Loucy (cell line): ENCODE data around the gene NAP1L2.

ENCODE experiments used
- H2AFZ ChIP-seq: fragments of 200-600 bp; sonication (generic); 2 replicates; pipeline ENCODE4 v1.6.0; 2016; ENCODE audit warnings: antibody characterized with exemption, mild to moderate bottlenecking, low read length, moderate library complexity
- H3F3A ChIP-seq: fragments of 200-600 bp; 2 replicates; pipeline ENCODE4 v1.6.0; 2016; ENCODE audit warnings: antibody characterized with exemption, low read depth, mild to moderate bottlenecking
- H3K27me3 ChIP-seq: fragments of 200-600 bp; sonication (generic); 2 replicates; pipeline ENCODE4 v1.6.1; 2014; ENCODE audit warnings: low read length, mild to moderate bottlenecking; ENCODE audit not compliant: insufficient read depth, poor library complexity, severe bottlenecking
- H3K36me3 ChIP-seq: fragments of 200-600 bp; sonication (generic); 2 replicates; pipeline ENCODE4 v1.6.1; 2016; ENCODE audit warnings: low read length; ENCODE audit not compliant: insufficient read depth
- H3K4me1 ChIP-seq: fragments of 200-600 bp; sonication (generic); 2 replicates; pipeline ENCODE4 v1.5.1; 2014; ENCODE audit warnings: low read length, mild to moderate bottlenecking; ENCODE audit not compliant: insufficient read depth, poor library complexity, severe bottlenecking
- H3K4me2 ChIP-seq: fragments of 200-600 bp; sonication (generic); 2 replicates; pipeline ENCODE4 v1.6.0; 2014; ENCODE audit warnings: antibody characterized with exemption, low read length, low read depth, mild to moderate bottlenecking; ENCODE audit not compliant: poor library complexity, severe bottlenecking
- H3K4me3 ChIP-seq: fragments of 200-600 bp; sonication (generic); 2 replicates; pipeline ENCODE4 v1.5.1; 2014; ENCODE audit warnings: low read length, mild to moderate bottlenecking, mixed read lengths; ENCODE audit not compliant: poor library complexity, severe bottlenecking
- H3K79me2 ChIP-seq: fragments of 200-600 bp; sonication (generic); 2 replicates; pipeline ENCODE4 v1.6.1; 2014; ENCODE audit warnings: low read length; ENCODE audit not compliant: insufficient read depth
- H3K9ac ChIP-seq: fragments of 200-600 bp; sonication (generic); 2 replicates; pipeline ENCODE4 v1.6.0; 2014; ENCODE audit warnings: mild to moderate bottlenecking, low read depth, low read length, moderate library complexity; ENCODE audit not compliant: poor library complexity, severe bottlenecking
- H3K9me2 ChIP-seq: fragments of 200-600 bp; sonication (generic); replicated peaks from 2 replicates; pipeline ENCODE4 v1.6.1; 2016; ENCODE audit warnings: low read depth, low read length, mixed read lengths
- H3K9me3 ChIP-seq: fragments of 200-600 bp; sonication (generic); 2 replicates; pipeline ENCODE4 v1.6.1; 2014; ENCODE audit warnings: mild to moderate bottlenecking, antibody characterized with exemption, low read length, low read depth; ENCODE audit not compliant: insufficient read depth
- H4K20me1 ChIP-seq: fragments of 200-600 bp; sonication (generic); 2 replicates; pipeline ENCODE4 v1.6.0; 2014; ENCODE audit warnings: antibody characterized with exemption, low read length, mild to moderate bottlenecking; ENCODE audit not compliant: insufficient read depth, poor library complexity, severe bottlenecking
- EZH2phosphoT487 ChIP-seq: fragments of 200-600 bp; IDR thresholded peaks from 2 replicates; pipeline ENCODE4 v1.6.1; 2018; ENCODE audit warnings: antibody characterized with exemption, mild to moderate bottlenecking, moderate library complexity, borderline replicate concordance
- TF ChIP-seq, protein P1 (sequence below): fragments of 200-600 bp; sonication (generic); conservative IDR thresholded peaks from 2 replicates; pipeline ENCODE4 v1.5.1; 2014; ENCODE audit warnings: mild to moderate bottlenecking, antibody characterized with exemption, low read length

Gene NAP1L2, protein sequence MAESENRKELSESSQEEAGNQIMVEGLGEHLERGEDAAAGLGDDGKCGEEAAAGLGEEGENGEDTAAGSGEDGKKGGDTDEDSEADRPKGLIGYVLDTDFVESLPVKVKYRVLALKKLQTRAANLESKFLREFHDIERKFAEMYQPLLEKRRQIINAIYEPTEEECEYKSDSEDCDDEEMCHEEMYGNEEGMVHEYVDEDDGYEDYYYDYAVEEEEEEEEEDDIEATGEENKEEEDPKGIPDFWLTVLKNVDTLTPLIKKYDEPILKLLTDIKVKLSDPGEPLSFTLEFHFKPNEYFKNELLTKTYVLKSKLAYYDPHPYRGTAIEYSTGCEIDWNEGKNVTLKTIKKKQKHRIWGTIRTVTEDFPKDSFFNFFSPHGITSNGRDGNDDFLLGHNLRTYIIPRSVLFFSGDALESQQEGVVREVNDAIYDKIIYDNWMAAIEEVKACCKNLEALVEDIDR

DNA sequence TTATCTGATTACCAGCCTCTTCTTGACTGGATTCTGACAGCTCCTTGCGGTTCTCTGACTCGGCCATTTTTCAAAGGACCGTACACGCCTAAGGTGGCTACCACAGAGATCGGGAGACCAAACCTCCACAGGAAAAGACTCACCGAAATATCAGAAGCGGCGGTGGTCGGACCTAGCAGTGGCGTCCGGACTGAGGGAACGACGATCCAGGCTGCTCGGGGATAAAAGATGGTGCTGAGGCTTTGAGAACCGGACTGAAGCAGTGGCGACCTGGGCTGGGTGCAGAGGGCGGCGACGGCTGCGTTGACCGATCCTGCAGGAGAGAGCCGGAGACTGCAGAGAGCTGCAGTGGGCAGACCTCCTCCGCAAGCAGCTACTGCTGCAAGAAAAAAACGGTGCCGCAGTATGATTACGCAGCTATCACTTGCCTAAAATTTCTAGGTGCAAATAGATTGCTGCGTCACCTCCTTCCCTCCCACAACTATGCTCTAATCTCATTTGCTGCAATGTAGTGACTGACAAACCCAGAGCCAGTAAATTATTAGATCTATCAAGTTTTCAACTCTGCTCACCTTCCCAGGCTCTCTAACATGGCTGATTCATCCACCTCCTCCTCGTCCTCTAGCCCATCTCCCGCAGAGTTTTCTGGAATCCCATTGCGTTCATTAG is at the start of gene NAP1L2:
Gene NAP1L2, minus strand, starts transcription at position 426 of the 669 bp plus-strand sequence. Its CDS starts 359 bp downstream, at position 67.
- Histone ChIP-seq H3K4me3 (no peak within 1 kb of the TSS), H3K9ac (no peak within 1 kb of the TSS), H4K20me1 (no peaks in the 10 kb centered on the region), H3K36me3 (no peaks in the 10 kb centered on the region), H3K79me2 (no peaks in the 10 kb centered on the region), H2AFZ (no peak within 1 kb of the TSS), H3F3A (no peaks in the 10 kb centered on the region), H3K4me1 (no peaks in the 10 kb centered on the region), H3K9me3 (no peaks in the 10 kb centered on the region), H3K27me3 (no peaks in the 10 kb centered on the region), H3K4me2 (no peak within 1 kb of the TSS), H3K9me2 (no peaks in the 10 kb centered on the region)
- TF ChIP-seq EZH2phosphoT487: no peak
- TF ChIP-seq, protein P1, sequence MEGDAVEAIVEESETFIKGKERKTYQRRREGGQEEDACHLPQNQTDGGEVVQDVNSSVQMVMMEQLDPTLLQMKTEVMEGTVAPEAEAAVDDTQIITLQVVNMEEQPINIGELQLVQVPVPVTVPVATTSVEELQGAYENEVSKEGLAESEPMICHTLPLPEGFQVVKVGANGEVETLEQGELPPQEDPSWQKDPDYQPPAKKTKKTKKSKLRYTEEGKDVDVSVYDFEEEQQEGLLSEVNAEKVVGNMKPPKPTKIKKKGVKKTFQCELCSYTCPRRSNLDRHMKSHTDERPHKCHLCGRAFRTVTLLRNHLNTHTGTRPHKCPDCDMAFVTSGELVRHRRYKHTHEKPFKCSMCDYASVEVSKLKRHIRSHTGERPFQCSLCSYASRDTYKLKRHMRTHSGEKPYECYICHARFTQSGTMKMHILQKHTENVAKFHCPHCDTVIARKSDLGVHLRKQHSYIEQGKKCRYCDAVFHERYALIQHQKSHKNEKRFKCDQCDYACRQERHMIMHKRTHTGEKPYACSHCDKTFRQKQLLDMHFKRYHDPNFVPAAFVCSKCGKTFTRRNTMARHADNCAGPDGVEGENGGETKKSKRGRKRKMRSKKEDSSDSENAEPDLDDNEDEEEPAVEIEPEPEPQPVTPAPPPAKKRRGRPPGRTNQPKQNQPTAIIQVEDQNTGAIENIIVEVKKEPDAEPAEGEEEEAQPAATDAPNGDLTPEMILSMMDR: no peak

DNA sequence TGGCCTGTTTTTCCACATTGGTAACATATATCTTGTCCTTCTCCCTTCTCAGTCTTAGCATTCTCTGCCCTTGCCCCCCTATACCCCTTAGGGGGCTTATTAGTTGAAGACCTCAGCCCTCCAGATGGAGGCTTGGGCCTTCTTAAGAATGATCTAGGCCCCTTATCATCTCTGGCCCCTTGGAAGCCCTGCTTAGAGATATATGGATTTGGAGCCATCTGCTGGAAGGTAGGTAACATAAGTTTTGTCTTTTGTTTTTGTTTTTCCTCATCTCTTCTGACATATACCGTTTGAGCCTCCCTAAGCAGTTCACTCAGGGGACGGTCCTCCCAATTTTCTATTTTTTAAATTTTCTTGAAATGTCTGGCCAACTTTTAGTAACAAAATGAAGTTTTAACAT is 48.3 kb upstream of the NAP1L2 start:
- Histone ChIP-seq H3K9me2 (no peaks in the 10 kb centered on the region), H3K79me2 (no peaks in the 10 kb centered on the region), H3K4me3 (no peak overlapping the region), H3K4me2 (no peak overlapping the region), H3K36me3 (no peaks in the 10 kb centered on the region), H3K9me3 (no peaks in the 10 kb centered on the region), H3F3A (no peaks in the 10 kb centered on the region), H3K27me3 (no peaks in the 10 kb centered on the region), H2AFZ (no peak overlapping the region), H3K9ac (no peak overlapping the region), H3K4me1 (no peaks in the 10 kb centered on the region), H4K20me1 (no peaks in the 10 kb centered on the region)
- no peak for TF ChIP-seq EZH2phosphoT487
- TF ChIP-seq, protein P1: peak; percentile 40

DNA sequence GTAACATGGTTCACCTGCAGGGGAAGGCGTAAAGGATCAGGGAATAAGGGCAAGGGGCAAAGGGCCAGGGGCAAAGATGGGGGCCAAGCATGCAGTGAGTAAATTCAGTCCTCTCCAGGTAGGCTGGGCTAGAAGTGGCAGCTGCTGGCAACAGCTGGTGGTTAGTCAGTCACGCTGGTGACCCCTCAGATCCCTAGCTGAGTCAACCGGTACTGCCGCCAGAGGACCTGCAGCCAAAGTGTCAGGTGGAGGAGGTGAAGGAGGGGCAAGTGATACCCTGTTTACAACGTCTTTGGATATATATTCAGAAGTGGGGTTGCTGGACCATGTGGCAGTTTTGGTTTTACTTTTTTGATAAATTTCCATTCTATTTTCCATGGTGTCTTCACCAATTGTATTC is 24.6 kb upstream of the NAP1L2 start:
- H2AFZ ChIP-seq: no peak overlapping the region
- H3K36me3 ChIP-seq: no peaks in the 10 kb centered on the region
- H3F3A ChIP-seq: no peaks in the 10 kb centered on the region

More for the DNA sequence above, 24.6 kb upstream of the NAP1L2 start:
- peaks cover 3% of the 10 kb centered on the region for H3K4me1 ChIP-seq
- H3K9ac ChIP-seq: no peak overlapping the region
- H3K4me3 ChIP-seq: no peak overlapping the region
- TF ChIP-seq, protein P1: no peak
- no peak for TF ChIP-seq EZH2phosphoT487
- no peaks in the 10 kb centered on the region for H3K9me3 ChIP-seq
- H3K27me3 ChIP-seq: no peaks in the 10 kb centered on the region
- H3K4me2 ChIP-seq: no peak overlapping the region
- no peaks in the 10 kb centered on the region for H3K79me2 ChIP-seq
- no peaks in the 10 kb centered on the region for H3K9me2 ChIP-seq
- H4K20me1 ChIP-seq: no peaks in the 10 kb centered on the region
